HG02759 (cell line): ENCODE data around the gene SAFB.
"Not testable (repeated sequence)": the region's sequence is repeated elsewhere in the genome, so short reads cannot be mapped to it uniquely, and the experiment has no call there.

Experiments used
- ATAC-seq: cut with Tn5 transposase; IDR thresholded peaks from one replicate; pipeline ENCODE4 v1.9.1; 2021; ENCODE audit warnings: mild to moderate bottlenecking, moderate library complexity; ENCODE audit not compliant: unreplicated experiment

The SAFB gene

GRCh38 chr19:5682107-5682482, 59.2 kb downstream of the SAFB start:
- ATAC-seq, result no peak

GRCh38 chr19:5683177-5683886, 60.4 kb downstream of the SAFB start:
- ATAC-seq, result no peak

GRCh38 chr19:5684694-5685430, 62.0 kb downstream of the SAFB start:
- ATAC-seq, result no peak

- ATAC-seq, result no peak
Measured at GRCh38 chr19:5686326-5686646, 63.4 kb downstream of the SAFB start.

GRCh38 chr19:5686647-5687359, 63.9 kb downstream of the SAFB start:
- peak; percentile 62 for ATAC-seq

GRCh38 chr19:5687360-5688198, 64.7 kb downstream of the SAFB start:
- no peak for ATAC-seq

GRCh38 chr19:5688262-5688881, 65.5 kb downstream of the SAFB start:
- not testable (repeated sequence) for ATAC-seq

GRCh38 chr19:5690125-5690954, 67.5 kb downstream of the SAFB start, which contains the start of gene RPL36:
Gene RPL36 (plus strand): TSS chr19:5690295. CDS start chr19:5690508, 213 bp downstream.
- ATAC-seq, result peak; percentile 51

GRCh38 chr19:5690955-5691821, 68.3 kb downstream of the SAFB start:
- no peak for ATAC-seq

GRCh38 chr19:5691822-5692722, 69.2 kb downstream of the SAFB start:
- no peak for ATAC-seq

GRCh38 chr19:5692723-5693194, 69.9 kb downstream of the SAFB start:
- no peak for ATAC-seq

GRCh38 chr19:5693195-5694166, 70.6 kb downstream of the SAFB start:
- ATAC-seq, result no peak

- ATAC-seq, result no peak
Measured at GRCh38 chr19:5694167-5694955, 71.5 kb downstream of the SAFB start.

- ATAC-seq, result no peak
Measured at GRCh38 chr19:5694956-5695648, 72.2 kb downstream of the SAFB start.

GRCh38 chr19:5695649-5696195, 72.8 kb downstream of the SAFB start:
- no peak for ATAC-seq
